HG03457 (cell line): ENCODE data around the gene SMURF2.

ENCODE experiments used
- ATAC-seq: cut with Tn5 transposase; IDR thresholded peaks from one replicate; pipeline ENCODE4 v1.9.1; 2021; ENCODE audit warnings: moderate number of reproducible peaks; ENCODE audit not compliant: unreplicated experiment

The SMURF2 gene

GRCh38 chr17:64505340-64506200, 156.5 kb downstream of the SMURF2 start:
- no peak for ATAC-seq

DNA sequence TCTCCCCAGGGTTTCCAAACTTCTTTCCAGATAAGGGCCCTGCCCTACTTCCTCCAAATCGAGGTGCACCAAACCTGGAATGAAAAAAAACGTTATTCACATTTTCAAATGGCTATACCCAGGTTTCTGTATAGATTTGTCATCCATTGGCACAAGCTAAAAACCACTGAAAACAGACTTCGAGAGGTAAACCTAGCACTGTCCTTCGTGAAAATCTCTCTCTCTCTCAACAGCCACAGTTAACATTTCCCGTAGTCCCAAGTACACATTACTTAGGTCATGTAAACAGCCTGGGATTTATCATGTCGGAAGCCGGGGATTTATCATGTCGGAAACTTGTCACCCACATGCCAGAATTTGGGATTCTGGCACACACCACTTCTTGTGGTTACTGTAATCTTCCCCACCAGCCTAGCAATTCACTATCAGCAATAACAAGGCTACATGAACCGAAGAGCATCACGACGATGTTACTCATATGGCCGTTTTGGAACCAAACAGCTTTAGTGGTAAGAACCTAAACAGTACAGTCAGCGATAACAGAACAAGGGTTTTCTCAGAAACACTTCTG, 157.3 kb downstream of the SMURF2 start:
- no peak for ATAC-seq

DNA sequence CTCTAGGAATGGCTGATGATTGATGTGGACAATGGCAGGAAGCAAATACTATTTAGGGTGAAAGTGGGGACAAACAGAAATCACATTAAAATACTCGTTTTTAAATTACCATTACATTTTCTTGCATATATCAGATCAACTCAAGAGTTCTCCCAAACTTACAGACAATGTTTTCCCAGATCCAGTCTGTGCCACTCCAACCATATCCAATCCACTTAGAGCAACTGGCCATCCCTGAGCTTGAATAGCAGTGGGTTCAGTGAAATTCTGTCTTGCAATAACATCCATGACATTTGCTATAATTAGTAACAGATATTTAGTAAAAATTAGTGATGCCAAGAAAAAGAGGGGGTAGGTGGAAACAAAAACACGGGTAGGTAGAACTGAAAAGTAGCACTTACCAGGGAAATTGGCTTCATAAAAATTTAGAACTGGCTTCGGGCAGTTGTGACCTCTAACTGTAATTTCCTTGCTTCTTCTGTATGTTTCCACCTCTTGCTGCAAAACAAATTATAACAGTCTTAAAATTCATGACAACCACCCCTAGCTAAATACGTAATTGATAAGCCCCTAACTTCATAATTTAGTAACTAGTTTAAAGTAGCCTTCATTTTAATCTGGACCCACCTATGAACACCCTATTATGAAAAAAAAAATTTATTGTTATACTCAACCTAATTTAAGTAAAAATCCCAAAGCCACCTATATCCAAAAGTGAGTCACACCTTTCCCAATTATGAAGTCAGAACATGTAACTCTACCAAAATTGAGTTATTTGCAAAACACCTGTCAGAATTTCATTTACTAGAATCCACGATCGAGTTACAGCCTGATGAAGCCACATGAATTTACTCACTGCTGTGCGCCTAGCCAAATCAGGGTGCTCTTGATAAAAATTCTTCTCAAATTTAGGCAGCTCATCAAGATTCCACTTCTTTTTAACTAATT, 158.0 kb downstream of the SMURF2 start:
- ATAC-seq: no peak

- no peak for ATAC-seq
Measured at GRCh38 chr17:64503341-64503740, 158.8 kb downstream of the SMURF2 start.

DNA sequence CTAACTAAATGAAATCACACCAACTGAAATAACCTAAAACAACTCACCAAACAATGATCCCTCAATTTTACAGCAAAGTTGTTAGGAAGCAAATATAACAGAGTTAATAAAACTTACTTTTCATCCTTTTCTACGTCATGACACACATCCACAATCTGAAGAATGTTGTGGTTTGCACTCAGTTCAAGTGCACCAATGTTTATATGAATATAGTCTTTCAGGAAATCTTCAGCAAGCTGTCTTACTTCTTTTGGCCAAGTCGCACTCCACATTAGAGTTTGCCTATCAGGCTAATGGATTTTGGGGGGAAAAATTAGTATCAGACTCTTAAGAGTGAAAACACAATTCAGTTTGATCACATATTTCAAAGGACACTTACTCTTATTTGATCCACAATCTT, 159.3 kb downstream of the SMURF2 start:
- no peak for ATAC-seq

DNA sequence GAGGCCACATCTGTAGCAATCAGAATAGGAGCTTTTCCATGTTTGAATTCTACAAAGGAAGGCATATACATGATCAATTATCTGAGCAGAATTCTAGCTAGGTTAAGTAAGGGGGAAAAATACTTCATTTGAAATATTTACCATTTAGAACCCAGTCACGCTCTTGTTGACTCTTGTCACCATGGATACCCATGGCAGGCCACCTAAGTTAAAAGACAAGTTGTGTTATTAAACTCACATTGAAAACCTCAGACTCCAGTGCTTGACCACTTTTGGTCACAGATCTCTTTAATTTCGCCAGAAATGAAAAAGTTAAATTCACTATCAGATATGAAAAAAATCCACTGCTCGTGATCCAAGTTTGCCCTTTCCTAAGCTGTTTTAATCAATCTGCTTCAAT, 160.1 kb downstream of the SMURF2 start:
- no peak for ATAC-seq

DNA sequence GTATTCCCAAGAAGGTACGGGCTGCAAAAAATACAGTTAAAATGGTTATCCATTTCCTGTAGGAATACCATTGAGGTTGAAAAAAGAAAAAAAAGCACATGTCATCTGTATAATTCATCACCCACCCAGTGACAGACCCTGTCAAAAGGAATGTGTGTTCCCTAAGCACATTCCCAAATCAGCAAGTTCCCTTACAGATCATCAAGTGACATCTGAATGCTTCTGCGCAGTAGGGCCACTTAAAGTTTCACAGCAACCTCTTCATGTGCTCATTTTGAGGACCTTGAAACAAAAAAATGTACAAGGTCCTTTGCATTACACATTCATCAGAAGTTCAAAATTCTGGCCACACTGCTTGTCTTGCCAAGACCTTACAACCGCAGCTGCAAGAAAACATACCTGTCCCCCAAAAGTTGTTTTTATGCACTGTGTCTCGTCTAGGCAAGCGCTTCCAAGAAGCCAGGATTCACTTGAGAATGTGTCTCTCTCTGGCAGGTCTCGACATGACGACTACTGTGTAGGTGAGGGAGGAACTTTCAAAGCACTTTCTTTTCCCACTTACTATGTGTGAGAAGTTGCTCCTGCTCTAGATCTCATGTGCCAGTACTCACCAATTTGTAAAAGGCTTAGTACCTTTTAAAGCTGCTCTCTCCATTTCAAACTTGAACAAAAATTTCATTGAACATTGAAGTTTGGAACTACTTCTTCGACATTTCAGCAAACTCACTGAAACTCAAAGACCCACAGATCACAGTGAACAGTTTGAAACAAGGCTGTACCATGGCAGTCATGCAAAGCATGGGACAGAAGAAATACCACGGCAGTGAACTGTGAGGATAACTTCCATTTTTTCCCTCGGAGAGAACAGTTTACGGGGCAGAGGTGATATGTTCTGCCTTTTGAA, 161.0 kb downstream of the SMURF2 start:
- no peak for ATAC-seq

- no peak for ATAC-seq
Measured at GRCh38 chr17:64500487-64500859, 161.6 kb downstream of the SMURF2 start.

GRCh38 chr17:64499805-64500486, 162.2 kb downstream of the SMURF2 start:
- ATAC-seq: no peak

- no peak for ATAC-seq
Measured at GRCh38 chr17:64498308-64499203, 163.6 kb downstream of the SMURF2 start.

DNA sequence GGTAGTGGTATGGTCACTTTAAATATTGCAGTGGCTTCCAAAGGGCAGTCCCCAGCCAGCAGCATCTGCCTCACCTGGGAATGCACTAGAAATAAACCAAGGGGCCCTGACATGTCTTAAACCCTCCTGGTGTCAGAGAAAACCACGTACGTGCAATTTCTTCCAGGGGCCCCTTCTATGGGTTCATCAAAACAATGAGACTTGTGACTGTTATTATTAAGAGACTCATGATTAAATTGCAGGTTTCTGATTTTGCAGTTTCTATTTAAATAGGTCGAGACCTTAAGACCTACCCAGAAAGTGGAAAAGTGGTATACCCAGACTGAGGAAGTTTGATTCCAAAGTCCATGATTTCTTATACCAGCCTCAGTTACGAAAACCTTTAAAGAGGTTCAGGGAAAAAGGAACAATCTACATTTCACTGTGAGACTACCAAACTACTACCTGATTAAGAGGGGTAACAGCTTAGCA, 164.5 kb downstream of the SMURF2 start:
- no peak for ATAC-seq

DNA sequence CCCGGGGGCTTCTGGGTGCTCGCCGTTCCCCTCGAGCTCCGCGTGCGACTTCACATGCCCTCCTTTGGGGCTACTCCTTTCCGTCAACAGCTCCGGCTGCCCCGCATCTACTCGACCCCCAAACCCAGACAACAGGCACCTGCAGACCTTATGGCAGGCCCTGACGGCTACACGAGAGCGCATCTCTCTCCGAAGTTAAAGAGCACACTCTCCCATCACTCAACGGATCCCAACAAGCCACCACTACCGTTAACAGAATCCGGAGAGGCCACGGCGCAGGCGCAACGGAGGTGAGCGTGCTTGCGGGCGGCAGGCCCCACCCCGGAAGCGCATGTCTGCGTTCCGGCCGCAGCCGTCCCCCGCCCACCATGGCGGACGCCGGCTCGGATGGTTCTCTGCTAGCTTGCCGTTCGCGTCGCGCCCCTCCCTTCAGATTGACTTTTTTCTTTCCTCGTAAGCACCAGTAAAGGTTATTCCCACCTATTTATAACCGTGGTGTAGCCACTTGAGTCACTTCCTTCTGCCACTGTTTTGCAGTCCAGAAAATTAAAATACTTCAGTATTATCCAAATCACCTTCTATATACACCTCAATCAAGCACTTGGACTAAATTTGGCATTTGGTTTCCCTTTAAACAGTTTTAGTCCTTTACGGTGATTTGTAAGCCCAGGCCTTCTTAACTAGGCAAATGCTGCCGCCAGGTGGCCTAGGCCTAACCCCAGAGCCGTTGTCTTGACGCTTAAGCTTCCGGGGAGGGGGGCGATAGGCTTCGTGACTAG, 165.1 kb downstream of the SMURF2 start, which contains the start of gene POLG2:
Gene POLG2, minus strand, starts transcription at position 269 of the 779 bp plus-strand sequence. Its CDS starts 86 bp downstream, at position 183.
- peak; percentile 69 for ATAC-seq

- ATAC-seq: no peak
Measured at GRCh38 chr17:64496348-64496785, 165.7 kb downstream of the SMURF2 start.
